HG03159 (cell line): ENCODE data around the gene GCSAM.
A peak's percentile ranks its signal among the peaks of the same experiment; 100 is the strongest.

Experiments
- ATAC-seq: cut with Tn5 transposase; IDR thresholded peaks from one replicate; pipeline ENCODE4 v1.9.1; 2021; ENCODE audit warnings: mild to moderate bottlenecking, moderate library complexity; ENCODE audit not compliant: unreplicated experiment

GCSAM gene

GRCh38 chr3:112129925-112130637 lies 3.0 kb downstream of the GCSAM start:
- ATAC-seq, result no peak

- ATAC-seq, result peak; percentile 71
Observed at GRCh38 chr3:112128843-112129727, 4.0 kb downstream of the GCSAM start.

- ATAC-seq, result no peak
Observed at GRCh38 chr3:112127522-112128494, 5.2 kb downstream of the GCSAM start.

- ATAC-seq, result no peak
Observed at GRCh38 chr3:112126511-112126911, 6.5 kb downstream of the GCSAM start.

GRCh38 chr3:112124907-112125607 lies 8.0 kb downstream of the GCSAM start:
- ATAC-seq, result no peak

- ATAC-seq, result no peak
Observed at GRCh38 chr3:112123548-112123947, 9.5 kb downstream of the GCSAM start.

GRCh38 chr3:112122870-112123269 lies 10.2 kb downstream of the GCSAM start:
- no peak for ATAC-seq

GRCh38 chr3:112121577-112122547 lies 11.2 kb downstream of the GCSAM start:
- no peak for ATAC-seq

- ATAC-seq, result no peak
Observed at GRCh38 chr3:112119962-112120836, 12.8 kb downstream of the GCSAM start.

GRCh38 chr3:112117841-112118571 lies 15.0 kb downstream of the GCSAM start:
- ATAC-seq, result peak; percentile 27

- ATAC-seq, result no peak
Observed at GRCh38 chr3:112117415-112117814, 15.6 kb downstream of the GCSAM start.

GRCh38 chr3:112116748-112117186 lies 16.3 kb downstream of the GCSAM start:
- no peak for ATAC-seq

- ATAC-seq, result no peak
Observed at GRCh38 chr3:112115806-112116383, 17.2 kb downstream of the GCSAM start.

- ATAC-seq, result peak; percentile 20
Observed at GRCh38 chr3:112115161-112115739, 17.8 kb downstream of the GCSAM start.

GRCh38 chr3:112114576-112115160 lies 18.4 kb downstream of the GCSAM start:
- no peak for ATAC-seq

- ATAC-seq, result peak; percentile 44
Observed at GRCh38 chr3:112111785-112112402, 21.2 kb downstream of the GCSAM start.
